GM21576 (cell line): ENCODE data around the gene SMARCA4.
"Not testable (repeated sequence)": the region's sequence is repeated elsewhere in the genome, so short reads cannot be mapped to it uniquely, and the experiment has no call there.

ENCODE experiments used
- ATAC-seq: cut with Tn5 transposase; IDR thresholded peaks from one replicate; pipeline ENCODE4 v1.9.1; 2021; ENCODE audit warnings: mild to moderate bottlenecking, moderate library complexity; ENCODE audit not compliant: unreplicated experiment

Gene SMARCA4

DNA sequence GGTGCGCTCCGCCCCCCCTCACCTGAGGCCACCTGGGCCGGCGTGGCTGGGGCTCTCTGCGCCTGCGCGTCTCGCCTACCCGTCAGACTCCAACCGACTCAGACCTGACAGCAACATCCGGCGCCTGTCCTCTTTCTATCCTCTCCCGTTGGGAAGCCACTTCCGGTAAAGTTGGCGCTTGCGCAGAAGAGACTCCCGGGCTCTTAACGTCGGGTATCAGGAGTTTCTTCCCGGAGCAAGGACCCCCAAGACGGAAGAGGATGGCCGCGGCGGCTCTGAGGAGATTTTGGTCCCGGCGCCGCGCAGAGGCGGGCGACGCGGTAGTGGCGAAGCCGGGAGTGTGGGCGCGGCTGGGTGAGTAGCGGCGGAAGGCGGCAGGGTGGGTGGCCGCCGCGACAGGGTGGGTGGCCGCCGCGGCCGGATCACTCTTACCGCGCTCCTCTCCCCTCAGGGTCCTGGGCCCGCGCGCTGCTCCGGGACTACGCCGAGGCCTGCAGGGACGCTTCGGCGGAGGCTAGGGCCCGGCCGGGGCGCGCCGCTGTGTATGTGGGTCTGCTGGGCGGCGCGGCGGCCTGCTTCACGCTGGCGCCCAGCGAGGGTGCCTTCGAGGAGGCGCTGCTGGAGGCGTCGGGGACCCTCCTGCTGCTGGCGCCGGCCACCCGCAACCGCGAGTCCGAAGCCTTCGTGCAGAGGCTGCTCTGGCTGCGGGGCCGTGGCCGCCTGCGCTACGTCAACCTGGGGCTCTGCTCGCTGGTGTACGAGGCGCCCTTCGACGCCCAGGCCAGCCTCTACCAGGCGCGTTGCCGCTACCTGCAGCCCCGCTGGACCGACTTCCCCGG lies 32.0 kb upstream of the SMARCA4 start, which contains the start of the genes TIMM29 and YIPF2:
TIMM29 (plus strand) TSS at position 249 of the 839 bp plus-strand sequence; CDS start at position 261, 12 bp downstream.
YIPF2 (minus strand) TSS at position 77 of the 839 bp plus-strand sequence. CDS start 229 bp downstream, outside the sequence.
- ATAC-seq: peak; percentile 60

DNA sequence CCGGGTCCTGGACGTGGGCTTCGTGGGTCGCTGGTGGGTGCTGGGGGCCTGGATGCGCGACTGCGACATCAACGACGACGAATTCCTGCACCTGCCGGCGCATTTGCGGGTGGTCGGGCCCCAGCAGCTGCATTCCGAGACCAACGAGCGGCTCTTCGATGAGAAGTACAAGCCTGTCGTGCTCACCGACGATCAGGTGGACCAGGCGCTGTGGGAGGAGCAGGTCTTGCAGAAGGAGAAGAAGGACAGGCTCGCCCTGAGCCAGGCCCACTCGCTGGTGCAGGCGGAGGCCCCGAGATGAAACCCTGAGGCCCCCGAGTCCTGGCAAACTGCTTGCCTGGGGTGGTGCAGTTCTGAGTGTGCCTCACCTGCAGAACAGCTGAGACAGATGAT lies 31.4 kb upstream of the SMARCA4 start:
- no peak for ATAC-seq

DNA sequence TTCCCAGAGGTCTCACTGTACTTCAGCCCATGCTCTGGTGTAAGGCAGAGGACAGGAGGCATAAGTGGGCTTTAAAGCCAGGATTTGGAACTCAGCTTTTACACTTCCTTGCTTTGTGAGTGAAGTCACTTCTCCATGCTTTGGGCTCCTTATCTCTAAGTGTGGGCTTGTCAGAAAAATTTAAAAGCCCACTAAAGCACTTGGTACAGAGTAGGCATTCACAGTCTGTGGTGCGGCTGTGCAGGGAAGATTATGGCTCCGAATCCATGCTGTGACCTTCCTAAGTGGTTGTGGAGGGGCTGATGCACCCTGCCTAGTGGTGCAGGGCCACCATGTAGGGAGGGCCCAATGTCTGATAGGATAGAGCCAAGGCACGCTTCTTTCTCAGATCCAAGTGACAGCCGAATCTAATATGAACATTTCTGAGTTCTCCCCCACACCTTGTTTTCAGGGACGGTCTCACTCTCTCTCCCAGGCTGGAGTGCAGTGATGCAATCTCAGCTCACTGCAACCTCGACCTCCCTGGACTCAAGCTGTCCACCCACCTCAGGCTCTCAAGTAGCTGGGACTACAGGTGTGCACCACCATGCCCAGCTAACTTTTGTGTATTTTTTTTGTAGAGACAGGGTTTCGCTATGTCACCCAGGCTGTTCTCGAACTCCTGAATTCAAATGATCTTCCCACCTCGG lies 25.3 kb upstream of the SMARCA4 start:
- no peak for ATAC-seq

DNA sequence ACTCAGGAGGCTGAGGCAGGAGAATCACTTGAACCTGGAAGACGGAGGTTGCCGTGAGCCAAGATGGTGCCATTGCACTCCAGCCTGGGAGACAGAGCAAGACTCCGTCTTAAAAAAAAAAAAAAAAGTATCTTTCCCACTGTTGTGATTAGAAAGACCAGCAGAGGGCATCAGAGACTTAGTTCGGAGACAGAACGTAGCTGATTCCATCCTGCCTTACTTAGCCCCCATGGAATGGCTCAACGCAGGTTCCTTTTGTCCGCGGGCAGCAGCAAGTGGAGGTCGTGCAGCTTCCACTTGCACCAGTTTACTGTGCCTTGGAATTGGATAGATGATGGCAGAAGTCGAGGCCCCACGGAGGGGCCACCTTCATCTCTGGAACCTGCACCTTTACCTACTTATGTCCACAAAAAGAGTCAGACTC lies 24.2 kb upstream of the SMARCA4 start:
- ATAC-seq: no peak

DNA sequence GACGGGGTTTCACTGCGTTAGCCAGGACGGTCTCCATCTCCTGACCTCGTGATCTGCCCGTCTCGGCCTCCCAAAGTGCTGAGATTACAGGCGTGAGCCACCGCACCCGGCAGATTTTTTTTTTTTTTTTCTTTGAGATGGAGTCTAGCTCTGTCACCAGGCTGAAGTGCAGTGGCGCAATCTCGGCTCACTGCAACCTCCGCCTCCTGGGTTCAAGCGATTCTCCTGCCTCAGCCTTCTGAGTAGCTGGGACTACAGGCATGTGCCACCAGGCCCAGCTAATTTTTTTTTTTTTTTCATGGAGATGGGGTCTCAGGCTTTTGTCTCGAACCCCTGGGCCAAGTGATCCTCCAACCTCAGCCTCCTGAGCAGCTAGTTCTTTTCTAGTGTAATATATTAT lies 19.2 kb upstream of the SMARCA4 start:
- ATAC-seq: not testable (repeated sequence)

DNA sequence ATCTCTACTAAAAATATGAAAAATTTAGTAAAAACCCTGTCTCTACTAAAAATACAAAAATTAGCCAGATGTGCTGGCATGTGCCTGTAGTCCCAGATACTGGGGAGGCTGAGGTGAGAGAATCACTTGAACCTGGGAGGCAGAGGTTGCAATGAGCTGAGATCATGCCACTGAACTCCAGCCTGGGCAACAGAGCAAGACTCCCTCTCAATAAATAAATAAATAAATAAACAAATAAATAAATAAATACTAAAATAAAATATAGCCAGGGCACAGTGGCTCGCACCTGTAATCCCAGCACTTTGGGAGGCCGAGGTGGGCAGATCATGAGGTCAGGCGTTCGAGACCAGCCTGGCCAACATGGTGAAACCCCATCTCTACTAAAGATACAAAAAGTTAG lies 17.4 kb upstream of the SMARCA4 start:
- not testable (repeated sequence) for ATAC-seq

DNA sequence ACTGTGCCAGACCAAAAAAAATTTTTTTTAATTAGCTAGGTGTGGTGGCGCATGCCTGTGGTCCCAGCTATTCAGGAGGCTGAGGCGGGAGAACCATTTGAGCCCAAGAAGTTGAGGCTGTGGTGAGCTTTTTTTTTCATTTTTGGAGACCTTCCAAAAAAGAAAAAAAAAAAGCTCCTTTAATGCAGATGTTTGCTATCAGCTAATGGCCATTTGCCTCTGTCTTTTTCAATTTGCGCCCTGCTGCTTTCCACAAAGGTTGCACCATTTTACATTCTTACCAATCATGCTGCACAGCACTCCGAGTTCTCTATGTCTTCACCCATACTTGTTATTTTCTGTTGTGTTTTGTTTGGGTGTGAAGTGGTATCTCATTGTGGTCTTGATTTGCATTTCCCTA lies 15.6 kb upstream of the SMARCA4 start:
- no peak for ATAC-seq

DNA sequence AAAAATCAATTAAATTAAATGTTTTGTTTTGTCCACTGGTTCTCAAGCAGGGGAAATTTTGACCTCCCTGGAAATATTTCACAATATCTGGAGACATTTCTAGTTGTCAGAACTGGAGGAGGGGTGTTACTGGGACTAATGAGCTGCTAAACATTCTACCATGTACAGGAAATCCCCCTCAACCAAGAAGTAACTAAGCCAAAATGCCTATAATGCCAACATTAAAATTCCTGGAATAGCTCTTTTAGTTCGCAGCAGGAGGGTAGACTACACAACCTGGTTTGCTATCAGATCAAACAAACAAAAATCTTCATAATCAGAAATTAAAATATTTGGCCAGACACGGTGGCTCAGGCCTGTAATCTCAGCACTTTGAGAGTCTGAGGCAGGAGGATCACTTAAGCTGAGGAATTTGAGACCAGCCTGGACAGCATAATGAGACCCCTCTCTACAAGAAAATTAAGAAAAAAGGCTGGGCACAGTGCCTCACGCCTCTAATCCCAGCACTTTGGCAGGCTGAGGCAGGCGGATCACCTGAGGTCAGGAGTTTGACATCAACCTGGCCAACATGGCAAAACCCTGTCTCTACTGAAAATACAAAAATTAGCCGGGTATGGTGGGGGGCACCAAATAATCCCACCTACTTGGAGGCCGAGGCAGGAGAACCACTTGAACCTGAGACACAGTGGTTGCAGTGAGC lies 13.7 kb upstream of the SMARCA4 start:
- no peak for ATAC-seq

DNA sequence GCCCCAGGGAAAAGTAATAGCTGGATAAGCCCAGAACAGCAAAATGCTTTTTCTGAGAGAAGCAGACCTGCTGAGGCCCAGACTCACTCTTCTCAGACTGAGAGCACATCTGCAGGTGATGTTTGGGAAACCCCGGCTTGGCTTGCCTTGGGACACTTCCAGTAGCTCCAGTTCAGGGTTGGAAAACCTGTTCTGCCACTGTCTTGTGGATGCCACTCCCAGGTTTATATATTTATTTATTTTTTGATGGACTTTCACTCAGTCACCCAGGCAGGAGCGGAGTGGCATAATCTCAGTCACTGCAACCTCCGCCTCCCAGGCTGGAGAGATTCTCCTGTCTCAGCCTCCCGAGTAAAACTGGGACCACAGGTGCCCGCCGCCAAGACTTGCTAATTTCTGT lies 8.0 kb upstream of the SMARCA4 start:
- no peak for ATAC-seq

DNA sequence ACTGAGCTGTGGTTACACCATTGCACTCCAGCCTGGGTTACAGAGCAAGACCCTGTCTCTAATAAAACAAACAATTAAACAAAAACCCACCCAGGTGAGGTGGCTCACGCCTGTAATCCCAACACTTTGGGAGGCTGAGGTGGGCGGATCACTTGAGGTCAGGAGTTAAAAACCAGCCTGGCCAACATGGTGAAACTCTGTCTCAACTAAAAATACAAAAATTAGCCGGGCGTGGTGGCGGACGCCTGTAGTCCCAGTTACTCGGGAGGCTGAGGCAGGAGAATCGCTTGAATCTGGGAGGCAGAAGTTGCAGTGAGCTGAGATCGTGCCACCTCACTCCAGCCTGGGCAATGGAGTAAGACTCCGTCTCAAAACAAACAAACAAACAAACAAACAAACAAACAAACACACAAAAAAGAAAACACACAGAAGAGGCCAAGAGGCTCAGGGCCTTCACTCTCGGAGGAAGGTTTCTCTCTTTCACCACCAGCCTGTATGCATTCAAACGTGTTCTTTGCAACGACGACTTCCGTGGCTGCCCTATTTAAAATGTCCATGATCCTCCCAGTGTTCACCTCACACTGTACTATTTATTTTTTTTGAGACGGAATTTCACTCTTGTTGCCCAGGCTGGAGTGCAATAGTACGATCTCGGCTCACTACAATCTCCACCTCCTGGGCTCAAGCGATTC lies 1.4 kb upstream of the SMARCA4 start:
- ATAC-seq: not testable (repeated sequence)

DNA sequence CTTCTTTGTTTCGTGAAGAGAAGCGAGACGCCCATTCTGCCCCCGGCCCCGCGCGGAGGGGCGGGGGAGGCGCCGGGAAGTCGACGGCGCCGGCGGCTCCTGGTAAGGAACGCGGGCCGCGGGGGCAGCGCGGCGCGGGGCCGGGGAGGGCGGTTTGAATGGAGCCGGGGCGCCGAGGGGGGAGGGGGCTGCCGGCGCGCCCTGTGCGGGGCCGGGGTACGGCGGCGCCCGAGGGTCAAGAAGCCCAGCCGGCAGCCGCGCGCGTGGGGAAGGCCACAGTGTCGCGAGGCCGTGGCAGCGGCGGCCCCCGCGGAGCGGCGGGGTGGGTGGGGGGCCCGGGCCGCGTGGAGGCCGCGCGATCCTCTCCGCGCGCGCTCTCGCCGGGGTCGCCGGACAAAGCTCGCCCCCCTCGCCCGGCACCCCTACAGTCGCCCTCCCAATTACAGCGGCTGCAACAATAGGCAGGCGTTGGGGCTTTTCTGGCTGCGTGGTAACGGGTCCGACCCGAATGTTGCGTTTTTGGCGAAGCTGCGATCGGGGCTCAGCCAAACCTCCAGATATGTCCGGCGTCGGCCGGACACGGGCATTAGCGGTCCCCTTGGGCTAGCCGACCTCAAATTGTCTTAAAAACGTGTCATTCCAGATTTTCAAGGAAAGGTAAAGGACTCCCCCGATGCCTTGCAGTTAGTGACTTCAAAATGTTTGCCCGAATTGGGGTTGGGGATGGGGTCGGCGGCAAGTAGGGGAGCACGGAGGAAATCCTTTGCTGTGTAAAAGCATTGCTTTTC lies 437 bp downstream of the SMARCA4 start:
- peak; percentile 34 for ATAC-seq

DNA sequence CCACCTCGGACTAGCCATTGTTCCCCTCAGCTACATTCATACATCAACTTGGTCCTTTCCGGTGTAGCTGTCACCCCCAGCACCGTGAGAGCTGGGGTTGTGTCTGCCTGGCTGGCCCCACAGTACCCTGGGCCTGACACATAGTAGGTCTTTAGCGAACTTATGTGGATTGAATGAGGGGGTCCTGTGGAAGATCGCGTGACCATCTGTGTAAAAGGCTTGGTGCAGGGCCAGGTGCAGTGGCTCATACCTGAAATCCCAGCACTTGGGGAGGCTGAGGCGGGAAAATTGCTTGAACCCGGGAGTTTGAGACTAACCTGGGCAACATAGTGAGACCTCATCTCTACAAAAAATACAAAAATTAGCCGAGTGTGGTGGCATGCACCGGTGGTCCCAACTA lies 2.0 kb downstream of the SMARCA4 start:
- ATAC-seq: no peak

DNA sequence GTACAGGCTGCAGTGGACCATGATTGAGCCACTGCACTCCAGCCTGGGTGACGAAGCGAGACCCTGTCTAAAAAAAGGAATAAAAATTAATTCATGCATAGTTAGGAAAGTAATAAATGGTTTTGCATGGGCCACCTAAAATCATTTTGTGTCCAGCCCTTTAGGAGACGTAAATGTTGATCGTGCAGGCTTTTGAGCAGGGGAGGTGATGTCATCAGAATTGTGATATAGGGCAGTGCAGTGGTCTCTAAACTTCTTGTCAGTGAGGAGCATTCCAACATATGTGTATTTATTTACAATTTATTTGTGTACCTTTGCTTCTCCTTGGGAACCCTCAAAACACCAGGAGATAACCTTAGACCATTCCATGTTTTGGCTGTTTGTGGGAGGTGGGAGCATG lies 3.0 kb downstream of the SMARCA4 start:
- ATAC-seq: no peak

DNA sequence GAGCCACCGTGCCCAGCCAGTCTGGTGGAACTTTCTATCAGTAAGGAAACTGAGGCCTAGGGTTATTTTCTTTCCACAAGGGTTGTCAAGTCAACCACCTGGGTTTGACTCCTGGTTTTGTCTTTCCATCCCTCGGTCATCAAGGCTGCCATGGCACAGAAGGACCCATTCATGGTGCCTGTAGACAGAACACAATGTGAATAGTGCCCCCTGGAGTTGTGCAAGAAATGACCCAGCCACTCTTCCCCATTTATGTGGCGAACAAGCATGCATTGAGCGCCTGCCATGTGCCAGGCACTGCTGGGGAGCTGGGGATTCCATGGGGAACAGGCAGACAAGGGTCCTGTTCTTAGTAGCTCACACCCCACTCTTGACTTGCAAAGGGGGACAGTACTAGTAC lies 4.1 kb downstream of the SMARCA4 start:
- ATAC-seq: no peak

DNA sequence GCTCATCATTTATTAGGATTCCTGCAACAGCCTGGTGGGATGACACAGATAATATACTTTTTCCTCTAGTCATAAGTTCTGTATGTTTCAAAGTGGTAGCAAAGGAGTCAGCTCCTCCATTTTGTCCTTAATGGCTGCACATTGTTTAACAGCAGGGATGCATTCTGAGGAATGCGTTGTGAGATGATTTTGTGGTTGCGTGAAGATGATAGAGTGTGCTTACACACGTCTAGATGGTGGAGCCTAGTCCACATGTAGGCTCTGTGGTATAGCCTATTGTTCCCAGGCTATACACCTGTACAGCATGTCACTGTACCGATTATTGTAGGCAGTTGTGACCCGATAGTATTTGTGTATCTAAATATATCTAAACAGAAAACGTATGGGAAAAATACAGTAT lies 4.6 kb downstream of the SMARCA4 start:
- no peak for ATAC-seq

DNA sequence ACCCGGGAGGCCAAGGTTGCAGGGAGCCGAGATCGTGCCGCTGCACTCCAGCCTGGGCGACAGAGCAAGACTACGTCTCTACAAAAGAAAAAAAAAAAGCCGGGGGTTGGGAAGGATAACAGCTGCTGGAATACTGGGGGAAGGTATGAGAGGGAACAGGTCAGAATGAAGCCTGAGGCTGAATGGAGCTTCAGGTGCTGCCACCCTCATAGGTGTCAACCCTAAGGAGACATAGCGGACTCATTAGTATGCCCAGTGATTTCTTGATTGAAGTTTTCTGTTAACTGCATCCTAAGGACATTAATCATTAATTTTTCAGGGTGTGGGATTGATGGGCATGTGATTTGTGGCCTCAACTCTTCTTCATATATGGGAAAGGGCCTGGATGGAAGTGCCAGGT lies 6.0 kb downstream of the SMARCA4 start:
- ATAC-seq: no peak

DNA sequence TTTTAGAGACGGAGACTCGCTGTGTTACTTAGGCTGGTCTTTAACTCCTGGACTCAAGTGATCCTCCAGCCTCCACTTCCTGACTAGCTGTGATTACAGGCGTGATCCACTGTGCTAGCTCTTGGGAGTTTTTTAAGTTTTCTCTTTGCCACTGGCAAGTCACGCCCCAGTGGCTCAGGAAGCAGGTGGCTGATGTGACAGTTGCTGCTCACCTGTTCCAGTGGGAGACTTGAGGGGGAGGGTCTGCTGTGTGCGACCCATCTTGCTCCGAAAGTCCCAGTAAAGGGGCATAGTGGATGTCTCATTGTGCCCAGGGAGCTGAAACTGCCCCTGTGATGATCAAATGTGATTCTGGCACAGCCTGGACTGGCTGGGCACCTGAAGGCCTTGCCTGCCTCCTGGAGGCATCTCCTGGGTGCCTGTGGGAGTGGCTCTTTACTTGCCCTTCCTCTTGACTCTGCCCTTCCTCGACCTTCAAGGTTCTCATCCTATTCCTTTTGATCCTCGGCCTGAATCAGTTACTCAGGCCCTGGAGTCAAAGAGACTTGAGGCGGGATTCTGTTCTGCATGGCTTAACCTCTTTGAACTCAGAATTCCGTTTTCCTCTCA lies 7.8 kb downstream of the SMARCA4 start:
- no peak for ATAC-seq

DNA sequence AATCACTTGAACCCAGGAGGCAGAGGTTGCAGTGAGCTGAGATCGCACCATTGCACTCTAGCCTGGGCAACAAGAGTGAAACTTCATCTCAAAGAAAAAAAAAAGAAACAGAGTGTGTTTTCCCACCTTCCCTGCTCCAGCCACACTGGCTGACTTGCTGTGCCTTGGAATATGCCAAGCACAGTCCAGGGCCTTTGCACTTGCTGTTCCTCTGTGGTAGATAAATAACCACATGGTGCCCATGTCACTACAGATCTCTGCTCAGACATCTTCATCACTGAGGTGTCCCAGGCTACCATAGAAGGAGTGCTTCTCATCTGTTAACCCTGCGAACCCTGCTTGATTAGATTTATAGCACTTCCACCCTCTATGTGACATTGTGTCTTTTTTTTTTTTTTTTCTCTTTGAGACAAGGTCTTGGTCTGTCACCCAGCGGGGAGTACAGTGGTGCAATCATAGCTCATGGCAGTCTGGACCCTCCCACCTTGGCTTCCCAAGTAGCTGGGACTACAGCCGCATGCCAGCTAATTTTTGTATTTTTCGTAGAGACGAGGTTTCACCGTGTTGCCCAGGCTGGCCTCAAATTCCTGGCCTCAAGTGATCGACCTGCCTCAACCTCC lies 10.4 kb downstream of the SMARCA4 start:
- ATAC-seq: no peak
